GM18499 (cell line): ENCODE measurements around the gene EOGT.

Experiments
- ATAC-seq: cut with Tn5 transposase; IDR thresholded peaks from one replicate; pipeline ENCODE4 v1.9.1; 2021; ENCODE audit warnings: moderate number of reproducible peaks; ENCODE audit not compliant: insufficient read depth, unreplicated experiment

The EOGT gene

GRCh38 chr3:69009559-69010410, 3.7 kb downstream of the EOGT start:
- ATAC-seq = no peak

GRCh38 chr3:69008980-69009379, 4.5 kb downstream of the EOGT start:
- no peak for ATAC-seq

- no peak for ATAC-seq
Measured at GRCh38 chr3:69005791-69006482, 7.5 kb downstream of the EOGT start.

- no peak for ATAC-seq
Measured at GRCh38 chr3:69005071-69005790, 8.3 kb downstream of the EOGT start.

- no peak for ATAC-seq
Measured at GRCh38 chr3:69004138-69004537, 9.3 kb downstream of the EOGT start.

- ATAC-seq = no peak
Measured at GRCh38 chr3:68999605-69000004, 13.9 kb downstream of the EOGT start.

DNA sequence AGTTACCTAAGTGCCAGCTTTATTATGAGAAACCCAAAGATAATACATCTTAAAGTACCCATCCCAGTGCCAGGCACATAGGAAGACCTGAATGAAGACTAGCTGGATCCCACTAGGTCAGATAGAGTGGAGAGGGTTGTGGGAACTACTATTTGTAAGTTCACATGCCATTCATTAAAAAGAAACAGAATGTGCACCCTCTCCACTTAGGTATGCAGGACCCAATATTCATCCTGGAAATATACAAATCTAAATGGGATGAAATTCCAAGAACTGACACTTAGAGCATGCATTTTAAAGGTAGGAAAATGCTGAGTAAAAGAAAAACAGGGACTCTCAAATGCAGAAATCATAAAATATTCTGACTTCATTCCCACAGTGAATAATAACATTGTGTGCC, 14.3 kb downstream of the EOGT start:
- ATAC-seq = no peak

DNA sequence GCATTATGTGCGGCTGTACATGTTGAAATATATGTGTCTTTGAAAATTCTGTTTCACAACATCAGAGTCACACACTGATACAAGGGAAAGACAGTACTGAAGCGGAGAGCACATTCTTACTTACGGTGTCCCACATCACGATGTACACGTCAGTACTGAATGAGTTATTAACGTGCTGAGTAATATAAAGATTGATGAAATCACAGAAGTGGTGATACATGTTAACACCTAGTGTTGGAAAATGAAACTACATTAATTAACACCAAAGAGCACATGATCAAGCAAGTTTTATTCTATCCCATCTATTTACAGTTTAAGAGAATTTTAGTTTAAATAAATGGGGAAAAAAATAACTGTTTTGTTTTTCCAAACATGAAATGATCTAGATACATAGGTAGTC, 15.6 kb downstream of the EOGT start:
- no peak for ATAC-seq

DNA sequence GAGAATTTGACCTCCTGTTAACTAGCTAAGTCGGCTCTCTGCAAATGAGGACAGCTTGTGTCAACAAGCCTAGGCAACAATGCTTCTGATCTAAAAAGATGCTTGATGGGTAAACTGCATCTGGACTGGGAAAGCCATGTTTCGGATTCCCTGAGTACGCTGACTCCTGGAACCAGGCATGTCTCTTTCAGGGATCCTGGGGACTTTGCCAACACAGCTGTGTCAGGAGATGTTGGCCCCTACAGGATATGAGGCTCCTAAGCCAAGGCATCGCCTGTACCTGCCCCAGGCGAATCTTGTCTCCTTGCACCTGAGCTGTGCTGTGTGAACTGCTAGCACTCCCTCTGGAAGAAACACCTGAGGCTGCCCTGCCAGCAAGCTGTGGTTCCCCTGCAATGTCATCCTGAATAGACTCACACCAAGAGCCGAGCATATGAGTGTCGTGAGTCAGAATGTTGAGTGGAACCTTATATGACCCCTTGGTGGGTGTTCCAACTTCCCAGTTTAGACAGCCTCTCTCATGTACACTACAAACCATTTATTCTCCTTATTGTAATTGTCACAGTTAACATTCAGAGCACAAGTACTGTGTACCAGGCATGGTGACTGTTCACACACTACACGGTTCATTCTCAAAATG, 17.0 kb downstream of the EOGT start:
- no peak for ATAC-seq

DNA sequence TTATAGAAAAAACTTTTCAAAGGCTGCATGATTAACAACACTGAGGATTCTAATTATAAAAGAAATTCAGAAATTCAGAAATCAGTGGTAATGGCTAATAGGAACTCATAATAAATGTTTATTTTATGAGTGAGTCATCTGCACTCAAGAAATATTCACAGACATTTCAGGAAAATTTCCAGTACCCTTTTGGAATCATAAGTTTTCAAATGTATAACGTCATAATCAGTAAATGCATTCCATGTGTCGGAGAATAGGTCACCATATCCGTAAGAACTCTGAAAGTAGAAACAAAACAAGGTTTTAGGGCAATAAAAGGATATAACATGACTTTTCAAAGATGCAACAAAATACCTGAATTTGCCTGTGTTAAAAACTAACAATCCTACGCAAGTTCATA, 24.7 kb downstream of the EOGT start:
- ATAC-seq = no peak

- ATAC-seq = no peak
Measured at GRCh38 chr3:68987322-68987721, 26.2 kb downstream of the EOGT start.

GRCh38 chr3:68986496-68987208, 26.8 kb downstream of the EOGT start:
- no peak for ATAC-seq

- no peak for ATAC-seq
Measured at GRCh38 chr3:68985146-68985790, 28.2 kb downstream of the EOGT start.

DNA sequence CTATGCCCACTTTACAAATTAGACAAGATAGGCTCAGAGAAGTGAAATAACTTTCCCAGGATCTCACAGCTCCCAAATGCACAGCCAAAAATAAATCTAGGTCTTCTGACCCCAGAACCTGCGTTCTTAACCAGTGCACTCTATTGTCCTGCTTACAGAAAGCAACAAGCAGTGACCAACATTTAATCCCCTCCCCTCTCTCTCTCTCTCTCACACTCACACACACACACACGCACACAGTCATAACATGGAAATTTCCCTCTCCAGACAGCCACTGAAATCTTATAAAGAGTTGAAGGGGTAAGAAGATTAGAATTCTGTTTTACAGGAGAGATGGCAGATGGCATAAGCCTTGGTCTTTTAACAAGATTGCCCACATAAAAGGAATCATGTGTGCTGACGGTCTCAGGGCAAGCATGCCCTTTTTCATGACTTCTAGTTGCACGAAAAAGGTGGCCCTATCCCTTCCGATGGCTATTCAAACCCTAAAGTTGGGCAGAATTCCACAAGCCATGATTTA, 29.4 kb downstream of the EOGT start:
- no peak for ATAC-seq

DNA sequence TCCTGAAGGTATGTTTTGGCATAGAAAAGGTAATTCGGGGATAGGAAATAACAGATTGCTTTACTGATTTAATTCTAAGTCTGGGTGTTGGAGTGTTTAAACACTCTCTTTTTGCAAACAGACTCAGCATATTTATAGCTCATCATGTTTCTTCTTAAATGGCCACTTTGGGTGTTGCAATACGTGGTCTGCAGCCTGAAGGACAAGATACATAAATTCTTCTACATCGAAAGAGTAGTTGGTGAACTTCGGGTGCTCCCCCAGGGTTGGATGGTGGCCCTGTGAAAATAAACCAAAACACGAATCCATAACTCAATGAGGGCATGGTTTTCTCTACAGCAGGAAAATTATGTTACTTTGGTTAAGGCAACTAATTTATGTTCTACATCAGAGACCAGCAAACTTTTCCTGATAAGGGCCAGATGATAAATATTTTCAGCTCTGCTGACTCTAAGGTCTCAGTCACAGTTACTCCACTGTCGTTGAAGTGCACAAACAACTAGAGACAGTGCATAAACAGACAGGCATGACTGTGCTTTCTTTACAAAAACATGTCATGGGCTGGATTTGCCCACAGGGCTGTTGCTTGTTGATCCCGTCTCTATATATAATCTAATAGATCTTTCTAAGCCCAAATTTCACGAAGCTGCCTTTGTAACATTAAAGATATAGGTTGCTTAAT, 35.9 kb downstream of the EOGT start:
- no peak for ATAC-seq

- no peak for ATAC-seq
Measured at GRCh38 chr3:68974711-68975110, 38.8 kb downstream of the EOGT start.

GRCh38 chr3:68973639-68974038, 39.8 kb downstream of the EOGT start:
- no peak for ATAC-seq

DNA sequence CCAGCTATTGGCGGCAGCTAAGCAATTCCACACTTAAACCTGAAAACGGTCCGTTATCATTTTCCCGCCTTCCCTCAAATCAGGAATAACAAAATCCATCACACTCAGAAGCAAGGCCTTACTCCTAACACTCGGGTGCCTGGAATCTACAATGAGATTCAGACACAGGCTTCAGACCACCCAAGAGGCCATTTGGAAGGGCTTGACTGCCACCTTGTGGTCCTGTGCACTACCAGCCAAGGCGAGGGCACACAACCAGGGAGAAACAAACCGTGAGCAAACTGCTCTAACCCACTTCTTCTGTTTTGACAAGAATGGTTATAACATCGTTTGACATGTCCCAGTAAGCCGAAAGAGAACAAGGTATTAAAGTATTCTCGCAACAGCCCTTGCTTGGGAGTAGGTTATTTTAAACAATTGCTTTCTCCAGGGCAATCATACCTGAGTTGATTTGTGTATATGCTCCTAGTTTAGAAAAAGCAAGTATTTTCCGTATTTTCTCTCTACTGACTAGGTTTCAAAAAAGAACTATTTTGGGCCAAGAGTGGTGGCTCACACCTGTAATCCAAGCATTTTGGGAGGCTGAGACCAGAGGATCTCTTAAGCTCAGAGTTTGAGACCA, 41.0 kb downstream of the EOGT start:
- no peak for ATAC-seq
